Articular chondrocyte of knee joint (primary cell): ENCODE results near the gene FAM78A. TPM values are rescaled to one million over a fixed set of nuclear protein-coding genes. Genes with fewer than 3 reads are reported as not detected.

Source experiments
- total RNA-seq: library from RNA; depleted of rRNA; stranded (reverse); fragments of >200 nt; gene quantifications from 2 replicates; pipeline ENCODE4 v1.2.3, GENCODE V29; 2012

The FAM78A gene
- total RNA-seq, result 0.52 and 0.54 TPM in 2 replicates

GRCh38 chr9:131276094-131276888, at the start of gene FAM78A:
Gene FAM78A, minus strand, starts transcription at chr9:131276510. Its CDS starts 331 bp downstream, at chr9:131276179.

DNA sequence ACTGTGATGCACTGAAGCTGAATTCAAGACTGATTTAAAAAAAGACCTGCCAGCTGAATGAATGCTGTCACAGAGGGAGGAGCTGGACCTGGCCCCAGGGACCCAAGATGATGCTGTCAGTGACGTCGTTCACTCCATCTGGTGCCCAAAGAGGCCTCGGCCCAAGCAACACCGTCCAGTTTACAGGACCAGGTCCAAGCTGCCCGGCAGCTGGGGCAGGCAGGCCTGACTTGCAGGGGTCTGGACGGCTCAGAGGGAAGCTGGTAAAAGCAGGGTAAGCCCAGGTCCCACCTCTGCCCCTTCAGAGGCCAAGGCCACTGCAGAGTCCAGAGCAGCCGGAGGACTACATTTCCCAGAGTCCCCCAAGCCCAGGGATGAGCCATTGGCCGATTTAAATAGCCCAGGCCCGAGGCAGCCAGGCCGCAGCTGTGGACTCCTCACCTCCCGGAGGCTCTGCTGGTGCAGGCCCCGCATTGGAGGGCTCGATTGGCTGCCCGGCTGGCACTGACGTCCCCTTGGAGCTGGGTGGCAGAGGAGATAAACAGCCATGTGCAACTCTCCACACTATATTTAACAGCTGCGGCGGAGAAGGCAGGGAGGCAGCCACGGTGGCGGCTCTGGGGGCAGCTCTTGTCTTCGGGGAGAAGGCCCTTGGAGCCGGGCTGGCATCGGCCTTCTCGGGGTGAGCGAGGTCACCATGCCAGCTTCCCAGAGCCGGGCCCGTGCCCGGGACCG, 13.2 kb upstream of the FAM78A start, which contains the start of gene PLPP7:
Gene PLPP7 (plus strand): TSS at position 423 of the 735 bp plus-strand sequence. CDS start 275 bp downstream, at position 698.

Other genes starting within 250 kb of the FAM78A start
- gene AIF1L, start 180.0 kb downstream of the FAM78A start, total RNA-seq, result 0.22 and 0.26 TPM in 2 replicates
- 20.1 and 22.1 TPM in 2 replicates for gene NUP214, start 150.9 kb downstream of the FAM78A start, total RNA-seq
- 9.6 and 9.7 TPM in 2 replicates for gene PLPP7, start 13.2 kb upstream of the FAM78A start, total RNA-seq
- 59.3 and 64.5 TPM in 2 replicates for gene PRRC2B, start 117.6 kb upstream of the FAM78A start, total RNA-seq
- 31.9 and 33.6 TPM in 2 replicates for gene POMT1, start 226.4 kb upstream of the FAM78A start, total RNA-seq